AG10803 (cell line): ENCODE results near the gene CHST3.
A peak's percentile ranks its signal among the peaks of the same experiment; 100 is the strongest.

Experiments used
- DNase-seq: peaks from one replicate; pipeline ENCODE4 v3.0.0; 2010; ENCODE audit warnings: low read depth
- H3K4me3 ChIP-seq: 2 replicates; pipeline ENCODE4 v1.5.1; 2011; ENCODE audit warnings: mild to moderate bottlenecking, low read length, control low read depth
- CTCF ChIP-seq: conservative IDR thresholded peaks from 2 replicates; pipeline ENCODE4 v1.5.1; 2011; ENCODE audit warnings: mild to moderate bottlenecking, low read length, control low read depth, inconsistent platforms

The CHST3 gene

DNA sequence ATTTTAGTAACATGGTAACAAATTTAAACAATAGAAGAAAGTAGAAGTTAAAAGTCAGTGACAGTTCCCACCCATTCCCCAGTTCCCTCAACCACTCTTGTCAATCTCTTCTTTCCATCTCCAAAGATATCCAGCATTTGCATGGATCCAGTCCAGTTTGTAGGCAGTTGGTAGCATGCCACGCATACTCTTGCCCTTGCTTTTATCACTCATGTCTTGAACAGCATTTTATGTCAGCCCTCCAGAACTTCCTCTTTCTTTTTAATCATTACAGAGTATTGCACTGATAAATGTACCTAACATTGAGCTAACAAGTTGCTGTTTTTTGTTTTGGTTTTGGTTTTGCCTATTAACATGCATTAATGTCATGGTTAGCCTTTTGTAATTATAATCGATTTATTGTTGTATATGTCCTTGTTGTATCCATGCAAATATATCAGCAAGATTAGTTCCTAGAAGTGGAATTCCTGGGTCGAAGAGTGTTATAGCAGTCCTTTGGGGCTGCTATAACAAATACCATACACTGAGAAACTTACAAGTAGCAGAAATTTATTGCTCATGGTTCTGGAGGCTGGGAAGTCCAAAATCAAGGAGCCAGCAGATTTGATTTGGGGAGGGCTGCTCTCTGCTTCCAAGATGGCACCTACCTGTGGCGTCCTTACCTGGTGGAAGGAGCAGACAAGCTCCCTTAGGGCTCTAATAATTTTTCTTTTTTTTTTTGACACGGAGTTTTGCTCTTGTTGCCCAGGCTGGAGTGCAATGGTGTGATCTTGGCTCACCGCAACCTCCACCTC, 25.7 kb downstream of the CHST3 start:
- no peak for TF ChIP-seq CTCF
- DNase-seq, result no peak
- H3K4me3 ChIP-seq, result no peak overlapping the region

DNA sequence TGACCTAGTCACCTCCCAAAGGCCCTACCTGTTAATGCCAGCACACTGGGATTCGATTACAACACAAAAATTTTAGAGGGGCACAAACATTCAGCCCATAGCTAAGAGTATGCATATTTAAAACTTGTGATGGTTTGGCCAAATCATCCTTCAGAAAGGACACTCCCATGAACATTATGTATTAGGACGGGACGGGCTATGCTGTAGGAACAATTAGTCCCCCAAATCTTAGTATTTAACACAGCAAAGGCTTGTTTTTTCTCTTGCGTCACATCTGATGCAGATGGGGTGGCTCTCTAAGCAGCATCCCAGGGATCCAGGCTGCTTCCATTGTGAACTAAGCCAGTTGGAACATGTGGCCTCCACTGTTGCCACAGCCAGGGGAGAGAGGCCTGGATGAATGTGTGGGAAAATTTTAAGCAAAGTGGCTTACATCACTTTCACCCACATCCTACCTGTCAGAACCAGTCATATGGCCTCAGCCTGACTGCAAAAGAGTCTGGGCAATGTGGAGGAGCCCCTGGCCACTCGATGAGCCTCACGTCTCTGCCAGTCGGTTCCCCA, 26.6 kb downstream of the CHST3 start:
- no peak for TF ChIP-seq CTCF
- DNase-seq, result peak; percentile 56
- H3K4me3 ChIP-seq, result no peak overlapping the region

DNA sequence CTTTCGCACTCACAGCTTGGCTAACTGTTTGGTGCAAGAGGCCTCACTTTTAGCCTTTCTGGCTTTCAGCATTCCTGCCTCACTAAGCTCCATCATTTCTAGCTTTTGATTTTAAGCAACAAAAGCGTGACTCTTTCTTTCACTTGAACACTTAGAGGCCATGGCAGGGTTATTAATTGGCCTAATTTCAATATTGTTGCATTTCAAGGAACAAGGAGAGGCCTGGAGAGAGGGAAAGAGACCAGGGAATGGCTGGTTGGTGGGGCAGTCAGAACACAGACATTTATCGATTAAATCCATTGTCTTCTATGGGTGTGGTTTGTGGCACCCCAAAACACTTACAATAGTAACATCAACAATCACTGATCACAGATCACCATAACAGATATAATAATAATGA, 31.3 kb downstream of the CHST3 start:
- no peak for TF ChIP-seq CTCF
- DNase-seq, result no peak
- H3K4me3 ChIP-seq, result no peak overlapping the region

- no peak for TF ChIP-seq CTCF
- H3K4me3 ChIP-seq, result no peak overlapping the region
- peak; percentile 48 for DNase-seq
Observed at GRCh38 chr10:71995887-71996575, 31.8 kb downstream of the CHST3 start.

- no peak overlapping the region for H3K4me3 ChIP-seq
- no peak for TF ChIP-seq CTCF
- DNase-seq, result no peak
Observed at GRCh38 chr10:71996592-71997371, 32.6 kb downstream of the CHST3 start.

DNA sequence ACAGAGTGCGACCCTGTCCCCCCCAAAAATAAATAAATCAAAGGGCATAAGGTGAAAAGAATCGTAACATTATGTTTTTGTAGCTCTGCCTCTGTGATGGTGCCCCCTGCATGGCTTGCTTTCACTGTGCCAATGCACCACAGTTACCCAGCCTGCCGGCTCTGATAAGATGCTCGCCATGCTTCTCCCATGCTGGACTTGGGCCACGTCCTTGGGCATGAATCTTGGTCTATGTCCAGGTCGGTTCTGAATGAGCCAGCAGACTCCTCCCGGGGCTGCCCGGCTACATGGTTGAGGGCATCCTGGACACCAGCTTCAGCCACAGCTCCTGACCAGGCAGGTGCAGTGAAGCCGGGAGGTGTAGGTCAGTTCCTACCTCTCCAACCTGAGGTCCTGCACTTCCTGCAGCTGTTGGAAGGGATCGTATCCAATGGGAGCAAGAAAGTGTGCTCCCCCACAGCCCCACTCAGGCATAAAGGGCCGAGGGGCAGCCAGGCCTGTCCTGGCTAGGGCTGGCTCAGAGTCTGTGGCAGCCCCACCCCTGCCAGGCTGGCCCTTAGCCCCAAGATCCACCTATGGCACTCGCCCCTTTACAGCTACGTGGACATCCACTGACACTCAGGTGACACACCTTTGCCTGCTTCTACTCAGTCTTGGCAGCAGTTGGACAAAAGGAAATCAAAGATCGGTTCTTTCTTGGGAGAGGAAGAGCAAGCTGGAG, 34.1 kb downstream of the CHST3 start:
- no peak overlapping the region for H3K4me3 ChIP-seq

More for the DNA sequence above, 34.1 kb downstream of the CHST3 start:
- TF ChIP-seq CTCF, result no peak
- no peak for DNase-seq
